SK-N-SH (cell line): Measurements from ENCODE around the gene BTNL2. TPM values are rescaled to one million over a fixed set of nuclear protein-coding genes. Genes with fewer than 3 reads are reported as not detected.

Experiments
- CTCF ChIA-PET: fragments of 300-600, 350-600 bp; formaldehyde crosslinking; extraction: SDS; loops from one replicate; lab custom pipeline; 2021; lab: Yijun Ruan, JAX
- POLR2A ChIA-PET: fragments of 350-600 bp; sonication (Branson Sonifier 250); formaldehyde crosslinking; extraction: SDS; loops from one replicate; lab custom pipeline; 2020; ENCODE audit warnings: antibody characterized with exemption, inconsistent platforms; lab: Yijun Ruan, JAX
- DNase-seq: peaks from one replicate; pipeline ENCODE4 v3.0.0; 2012
- H2AFZ ChIP-seq: fragments of 200-600 bp; sonication (generic); 2 replicates; pipeline ENCODE4 v1.8.1; 2016; ENCODE audit warnings: antibody characterized with exemption, mild to moderate bottlenecking, low read depth
- H3F3A ChIP-seq: fragments of 200-600 bp; sonication (generic); replicated peaks from 2 replicates; pipeline ENCODE3; 2016; ENCODE audit warnings: antibody characterized with exemption, mild to moderate bottlenecking; ENCODE audit not compliant: insufficient read depth
- H3K27ac ChIP-seq, 2 experiments: fragments of 200-500 bp in 1 of 2; fragments of 200-600 bp in 1 of 2; sonication (Bioruptor generic) in 1 of 2; sonication (generic), shearing (Covaris generic) in 1 of 2; 2 replicates each; pipeline versions ENCODE4 v1.5.1 to v1.6.1; 2014 to 2016; ENCODE audit warnings: low read depth in 2 of 2, inconsistent platforms in 1 of 2, low read length in 1 of 2, mild to moderate bottlenecking in 1 of 2, mixed read lengths in 1 of 2
- H3K27me3 ChIP-seq: fragments of 200-600 bp; sonication (generic), shearing (Covaris generic); 2 replicates; pipeline ENCODE4 v1.6.1; 2016; ENCODE audit warnings: mixed run types; ENCODE audit not compliant: insufficient read depth
- H3K36me3 ChIP-seq, 2 experiments: fragments of 200-500 bp in 1 of 2; fragments of 200-600 bp in 1 of 2; sonication (Bioruptor generic) in 1 of 2; sonication (generic) in 1 of 2; replicated peaks in 1 of 2; 2 replicates each; pipeline versions ENCODE3 to v1.5.1; 2014 to 2016; ENCODE audit warnings: low read length in 1 of 2, mild to moderate bottlenecking in 1 of 2; ENCODE audit not compliant: insufficient read depth in 2 of 2, control insufficient read depth in 1 of 2
- H3K4me1 ChIP-seq, 2 experiments: fragments of 200-500 bp in 1 of 2; fragments of 200-600 bp in 1 of 2; sonication (Bioruptor generic) in 1 of 2; sonication (generic), shearing (Covaris generic) in 1 of 2; 2 replicates each; pipeline versions ENCODE4 v1.5.1 to v1.6.1; 2014 to 2016; ENCODE audit warnings: low read depth in 1 of 2, low read length in 1 of 2, mixed run types in 1 of 2; ENCODE audit not compliant: insufficient read depth in 2 of 2, control insufficient read depth in 1 of 2
- H3K4me2 ChIP-seq: fragments of 200-600 bp; sonication (generic), shearing (Covaris generic); 2 replicates; pipeline ENCODE4 v1.6.1; 2017; ENCODE audit warnings: mixed run types
- H3K4me3 ChIP-seq, 2 experiments: fragments of 200-500 bp in 1 of 2; fragments of 200-600 bp in 1 of 2; sonication (Bioruptor generic) in 1 of 2; sonication (generic), shearing (Covaris generic) in 1 of 2; 2 replicates each; pipeline versions ENCODE4 v1.5.1 to v1.8.1; 2014 to 2016; ENCODE audit warnings: low read depth in 2 of 2, inconsistent platforms in 1 of 2, low read length in 1 of 2, mild to moderate bottlenecking in 1 of 2, mixed read lengths in 1 of 2, moderate library complexity in 1 of 2
- H3K79me2 ChIP-seq: fragments of 200-600 bp; sonication (generic); 2 replicates; pipeline ENCODE4 v1.8.1; 2017; ENCODE audit warnings: mild to moderate bottlenecking; ENCODE audit not compliant: insufficient read depth
- H3K9ac ChIP-seq: fragments of 200-600 bp; sonication (generic); 2 replicates; pipeline ENCODE4 v1.6.1; 2017; ENCODE audit warnings: mixed run types
- H3K9me2 ChIP-seq: fragments of 200-600 bp; sonication (generic); 2 replicates; pipeline ENCODE4 v1.6.1; 2017; ENCODE audit warnings: mixed run types
- H3K9me3 ChIP-seq: fragments of 200-600 bp; sonication (generic); 2 replicates; pipeline ENCODE4 v1.6.1; 2017; ENCODE audit warnings: mixed run types, mild to moderate bottlenecking, moderate library complexity
- H4K20me1 ChIP-seq: fragments of 200-600 bp; sonication (generic); 2 replicates; pipeline ENCODE4 v1.6.1; 2017; ENCODE audit warnings: mild to moderate bottlenecking, mixed run types; ENCODE audit not compliant: insufficient read depth
- ELF1 ChIP-seq: IDR thresholded peaks from 2 replicates; pipeline ENCODE4 v1.4.0; 2012
- EZH2phosphoT487 ChIP-seq: fragments of 200-600 bp; sonication (generic); IDR thresholded peaks from 2 replicates; pipeline ENCODE4 v1.6.1; 2017; ENCODE audit warnings: low read depth, mixed run types, mild to moderate bottlenecking, antibody characterized with exemption, moderate library complexity, borderline replicate concordance
- FOSL2 ChIP-seq: IDR thresholded peaks from 2 replicates; pipeline ENCODE4 v1.4.0; 2012; ENCODE audit warnings: low read depth, mild to moderate bottlenecking, moderate library complexity, borderline replicate concordance
- GATA2 ChIP-seq: sonication (generic); formaldehyde crosslinking; IDR thresholded peaks from 2 replicates; pipeline ENCODE4 v1.5.0; 2020; ENCODE audit warnings: mild to moderate bottlenecking, missing genetic modification reagents
- JUND ChIP-seq: IDR thresholded peaks from 2 replicates; pipeline ENCODE4 v1.4.0; 2012
- MEF2A ChIP-seq: IDR thresholded peaks from 2 replicates; pipeline ENCODE4 v1.4.0; 2012; ENCODE audit warnings: low read depth, borderline replicate concordance
- MXI1 ChIP-seq: IDR thresholded peaks from 2 replicates; pipeline ENCODE4 v1.6.1; 2012; ENCODE audit warnings: mild to moderate bottlenecking, low read depth, low read length, improper control_type of control experiment
- NFIC ChIP-seq: IDR thresholded peaks from 2 replicates; pipeline ENCODE4 v1.4.0; 2012; ENCODE audit warnings: borderline replicate concordance
- NRF1 ChIP-seq: IDR thresholded peaks from 2 replicates; pipeline ENCODE4 v1.6.1; 2012; ENCODE audit warnings: low read depth, mild to moderate bottlenecking, low read length
- POLR2AphosphoS5 ChIP-seq: IDR thresholded peaks from 2 replicates; pipeline ENCODE4 v1.6.1; 2012; ENCODE audit warnings: low read depth, low read length
- RCOR1 ChIP-seq: fragments of 150-350 bp; IDR thresholded peaks from 2 replicates; pipeline ENCODE4 v1.6.1; 2017; ENCODE audit warnings: antibody characterized with exemption, low read length
- SIN3A ChIP-seq: IDR thresholded peaks from 2 replicates; pipeline ENCODE4 v1.6.1; 2012; ENCODE audit warnings: low read depth, mild to moderate bottlenecking, low read length, moderate library complexity, borderline replicate concordance
- SMC3 ChIP-seq: IDR thresholded peaks from 2 replicates; pipeline ENCODE4 v1.6.1; 2012; ENCODE audit warnings: low read depth, low read length, improper control_type of control experiment
- TAF1 ChIP-seq: IDR thresholded peaks from 2 replicates; pipeline ENCODE4 v1.6.1; 2012; ENCODE audit warnings: low read depth, mild to moderate bottlenecking, low read length, moderate library complexity, borderline replicate concordance
- WGBS: methylation state at CpG from one replicate; pipeline ENCODE4 v1.1.6; 2017; ENCODE audit warnings: low lambda C conversion rate; 5-methylcytosine and 5-hydroxymethylcytosine counted together
- polyA plus RNA-seq, 3 experiments: library from polyadenylated mRNA; depleted of rRNA; stranded (reverse); fragments of >200 nt; gene quantifications; 2 replicates each; pipeline ENCODE4 v1.2.3, GENCODE V29; 2012
- TF ChIP-seq, protein P1 (sequence below): IDR thresholded peaks from 2 replicates; pipeline ENCODE4 v1.6.1; 2012; ENCODE audit warnings: mild to moderate bottlenecking, low read depth, low read length, moderate library complexity
- TF ChIP-seq, protein P2 (sequence below): fragments of 150-350 bp; IDR thresholded peaks from 2 replicates; pipeline ENCODE4 v1.6.1; 2016; ENCODE audit warnings: mild to moderate bottlenecking, low read depth, low read length
- TF ChIP-seq, protein P3 (sequence below): IDR thresholded peaks from 2 replicates; pipeline ENCODE4; 2012
- TF ChIP-seq, protein P4 (sequence below): IDR thresholded peaks from 2 replicates; pipeline ENCODE4 v1.4.0; 2012; ENCODE audit warnings: low read depth, borderline replicate concordance
- TF ChIP-seq, protein P5 (sequence below): IDR thresholded peaks from 2 replicates; pipeline ENCODE4 v1.4.0; 2012; ENCODE audit warnings: low read depth

BTNL2 gene, protein sequence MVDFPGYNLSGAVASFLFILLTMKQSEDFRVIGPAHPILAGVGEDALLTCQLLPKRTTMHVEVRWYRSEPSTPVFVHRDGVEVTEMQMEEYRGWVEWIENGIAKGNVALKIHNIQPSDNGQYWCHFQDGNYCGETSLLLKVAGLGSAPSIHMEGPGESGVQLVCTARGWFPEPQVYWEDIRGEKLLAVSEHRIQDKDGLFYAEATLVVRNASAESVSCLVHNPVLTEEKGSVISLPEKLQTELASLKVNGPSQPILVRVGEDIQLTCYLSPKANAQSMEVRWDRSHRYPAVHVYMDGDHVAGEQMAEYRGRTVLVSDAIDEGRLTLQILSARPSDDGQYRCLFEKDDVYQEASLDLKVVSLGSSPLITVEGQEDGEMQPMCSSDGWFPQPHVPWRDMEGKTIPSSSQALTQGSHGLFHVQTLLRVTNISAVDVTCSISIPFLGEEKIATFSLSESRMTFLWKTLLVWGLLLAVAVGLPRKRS
- not detected in 2 replicates for polyA plus RNA-seq (2012; rRNA removed)
- polyA plus RNA-seq (2012; cell fraction: cytosol; rRNA removed): not detected in 2 replicates
- polyA plus RNA-seq (2012; cell fraction: nucleus; rRNA removed): not detected in 2 replicates

DNA sequence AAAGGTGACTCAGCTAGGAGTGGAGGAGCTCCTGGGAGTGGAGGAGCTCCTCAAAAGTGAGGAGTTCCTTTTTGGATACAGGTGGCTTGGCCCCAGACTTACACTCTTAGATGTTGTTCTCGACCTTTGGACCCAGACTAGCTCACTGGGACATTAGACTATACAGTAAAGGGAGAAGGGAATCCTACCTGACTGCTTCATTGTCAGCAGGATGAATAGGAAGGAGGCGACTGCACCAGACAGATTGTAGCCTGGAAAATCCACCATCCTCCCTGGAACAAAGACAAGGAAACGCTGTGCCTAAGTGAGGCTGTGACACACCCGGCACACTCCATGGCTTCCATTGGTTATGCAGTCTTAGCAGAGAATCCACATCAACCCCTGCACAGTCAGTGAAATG lies at the start of gene BTNL2:
TSS of gene BTNL2 (minus strand) at position 325 of the 400 bp plus-strand sequence. CDS start at position 267, 58 bp downstream.
- H3K79me2 ChIP-seq: no peaks in the 10 kb centered on the region
- no peak within 1 kb of the TSS for H3K9ac ChIP-seq
- peaks cover 41% of the 10 kb centered on the region; the same call in 1 of the 2 replicates for H3K27me3 ChIP-seq
- no peaks in the 10 kb centered on the region for H4K20me1 ChIP-seq
- no peak within 1 kb of the TSS for H3K4me2 ChIP-seq
- CTCF ChIA-PET: interaction anchor here (0.9 to 1.5 kb wide), 5 partner anchors 8 to 461 kb away, joined by 3 to 7 read pairs (median 4); partner anchors contain the start of gene TAP2
- no peaks in the 10 kb centered on the region for H3F3A ChIP-seq
- no peaks in the 10 kb centered on the region for H3K9me2 ChIP-seq
- no peak within 1 kb of the TSS for H2AFZ ChIP-seq
- POLR2A ChIA-PET: no interaction called here
- H3K27ac ChIP-seq: no peak within 1 kb of the TSS
- DNase-seq: no peak
- no peaks in the 10 kb centered on the region for H3K4me1 ChIP-seq
- H3K4me3 ChIP-seq: no peak within 1 kb of the TSS
- 11% methylated on average over 4 of the region's 4 CpGs for WGBS
- TF ChIP-seq SIN3A: no peak
- TF ChIP-seq, protein P1, sequence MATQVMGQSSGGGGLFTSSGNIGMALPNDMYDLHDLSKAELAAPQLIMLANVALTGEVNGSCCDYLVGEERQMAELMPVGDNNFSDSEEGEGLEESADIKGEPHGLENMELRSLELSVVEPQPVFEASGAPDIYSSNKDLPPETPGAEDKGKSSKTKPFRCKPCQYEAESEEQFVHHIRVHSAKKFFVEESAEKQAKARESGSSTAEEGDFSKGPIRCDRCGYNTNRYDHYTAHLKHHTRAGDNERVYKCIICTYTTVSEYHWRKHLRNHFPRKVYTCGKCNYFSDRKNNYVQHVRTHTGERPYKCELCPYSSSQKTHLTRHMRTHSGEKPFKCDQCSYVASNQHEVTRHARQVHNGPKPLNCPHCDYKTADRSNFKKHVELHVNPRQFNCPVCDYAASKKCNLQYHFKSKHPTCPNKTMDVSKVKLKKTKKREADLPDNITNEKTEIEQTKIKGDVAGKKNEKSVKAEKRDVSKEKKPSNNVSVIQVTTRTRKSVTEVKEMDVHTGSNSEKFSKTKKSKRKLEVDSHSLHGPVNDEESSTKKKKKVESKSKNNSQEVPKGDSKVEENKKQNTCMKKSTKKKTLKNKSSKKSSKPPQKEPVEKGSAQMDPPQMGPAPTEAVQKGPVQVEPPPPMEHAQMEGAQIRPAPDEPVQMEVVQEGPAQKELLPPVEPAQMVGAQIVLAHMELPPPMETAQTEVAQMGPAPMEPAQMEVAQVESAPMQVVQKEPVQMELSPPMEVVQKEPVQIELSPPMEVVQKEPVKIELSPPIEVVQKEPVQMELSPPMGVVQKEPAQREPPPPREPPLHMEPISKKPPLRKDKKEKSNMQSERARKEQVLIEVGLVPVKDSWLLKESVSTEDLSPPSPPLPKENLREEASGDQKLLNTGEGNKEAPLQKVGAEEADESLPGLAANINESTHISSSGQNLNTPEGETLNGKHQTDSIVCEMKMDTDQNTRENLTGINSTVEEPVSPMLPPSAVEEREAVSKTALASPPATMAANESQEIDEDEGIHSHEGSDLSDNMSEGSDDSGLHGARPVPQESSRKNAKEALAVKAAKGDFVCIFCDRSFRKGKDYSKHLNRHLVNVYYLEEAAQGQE: no peak
- no peak for TF ChIP-seq EZH2phosphoT487
- no peak for TF ChIP-seq NFIC
- TF ChIP-seq ELF1: no peak
- TF ChIP-seq SMC3: no peak
- TF ChIP-seq POLR2AphosphoS5: no peak
- TF ChIP-seq, protein P2, sequence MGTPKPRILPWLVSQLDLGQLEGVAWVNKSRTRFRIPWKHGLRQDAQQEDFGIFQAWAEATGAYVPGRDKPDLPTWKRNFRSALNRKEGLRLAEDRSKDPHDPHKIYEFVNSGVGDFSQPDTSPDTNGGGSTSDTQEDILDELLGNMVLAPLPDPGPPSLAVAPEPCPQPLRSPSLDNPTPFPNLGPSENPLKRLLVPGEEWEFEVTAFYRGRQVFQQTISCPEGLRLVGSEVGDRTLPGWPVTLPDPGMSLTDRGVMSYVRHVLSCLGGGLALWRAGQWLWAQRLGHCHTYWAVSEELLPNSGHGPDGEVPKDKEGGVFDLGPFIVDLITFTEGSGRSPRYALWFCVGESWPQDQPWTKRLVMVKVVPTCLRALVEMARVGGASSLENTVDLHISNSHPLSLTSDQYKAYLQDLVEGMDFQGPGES: no peak
- no peak for TF ChIP-seq JUND
- TF ChIP-seq, protein P3, sequence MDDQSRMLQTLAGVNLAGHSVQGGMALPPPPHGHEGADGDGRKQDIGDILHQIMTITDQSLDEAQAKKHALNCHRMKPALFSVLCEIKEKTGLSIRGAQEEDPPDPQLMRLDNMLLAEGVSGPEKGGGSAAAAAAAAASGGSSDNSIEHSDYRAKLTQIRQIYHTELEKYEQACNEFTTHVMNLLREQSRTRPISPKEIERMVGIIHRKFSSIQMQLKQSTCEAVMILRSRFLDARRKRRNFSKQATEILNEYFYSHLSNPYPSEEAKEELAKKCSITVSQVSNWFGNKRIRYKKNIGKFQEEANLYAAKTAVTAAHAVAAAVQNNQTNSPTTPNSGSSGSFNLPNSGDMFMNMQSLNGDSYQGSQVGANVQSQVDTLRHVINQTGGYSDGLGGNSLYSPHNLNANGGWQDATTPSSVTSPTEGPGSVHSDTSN: no peak
- no peak for TF ChIP-seq GATA2 (CRISPR knock-in tag)
- no peak for TF ChIP-seq NRF1
- TF ChIP-seq TAF1: no peak
- TF ChIP-seq, protein P4, sequence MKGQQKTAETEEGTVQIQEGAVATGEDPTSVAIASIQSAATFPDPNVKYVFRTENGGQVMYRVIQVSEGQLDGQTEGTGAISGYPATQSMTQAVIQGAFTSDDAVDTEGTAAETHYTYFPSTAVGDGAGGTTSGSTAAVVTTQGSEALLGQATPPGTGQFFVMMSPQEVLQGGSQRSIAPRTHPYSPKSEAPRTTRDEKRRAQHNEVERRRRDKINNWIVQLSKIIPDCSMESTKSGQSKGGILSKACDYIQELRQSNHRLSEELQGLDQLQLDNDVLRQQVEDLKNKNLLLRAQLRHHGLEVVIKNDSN: no peak
- TF ChIP-seq RCOR1: no peak
- TF ChIP-seq MXI1: no peak
- TF ChIP-seq FOSL2: no peak
- TF ChIP-seq, protein P5, sequence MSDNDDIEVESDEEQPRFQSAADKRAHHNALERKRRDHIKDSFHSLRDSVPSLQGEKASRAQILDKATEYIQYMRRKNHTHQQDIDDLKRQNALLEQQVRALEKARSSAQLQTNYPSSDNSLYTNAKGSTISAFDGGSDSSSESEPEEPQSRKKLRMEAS: no peak
- no peak for TF ChIP-seq MEF2A
- no peaks in the 10 kb centered on the region for H3K36me3 ChIP-seq
- H3K9me3 ChIP-seq: no peaks in the 10 kb centered on the region
